Trophoblast cell (in vitro differentiated cells and primary cell): ENCODE measurements around the gene C18orf63.

ENCODE experiments used
- DNase-seq, 2 donors: peaks; one replicate each; pipeline ENCODE4 v3.0.0-alpha.2; 2016
- H2AFZ ChIP-seq: 2 replicates; pipeline ENCODE4 v1.6.1; 2013; ENCODE audit warnings: low read length, moderate library complexity, mild to moderate bottlenecking; ENCODE audit not compliant: insufficient read depth, poor library complexity
- H2AK5ac ChIP-seq: 2 replicates; pipeline ENCODE4 v1.6.1; 2013; ENCODE audit warnings: mild to moderate bottlenecking, low read length
- H2BK120ac ChIP-seq: 2 replicates; pipeline ENCODE4 v1.6.1; 2013; ENCODE audit warnings: low read length, mild to moderate bottlenecking, moderate library complexity; ENCODE audit not compliant: insufficient read depth, poor library complexity
- H2BK12ac ChIP-seq: 2 replicates; pipeline ENCODE4 v1.6.1; 2013; ENCODE audit warnings: mild to moderate bottlenecking, low read length, moderate library complexity
- H2BK5ac ChIP-seq: 2 replicates; pipeline ENCODE4 v1.6.1; 2013; ENCODE audit warnings: low read length, low read depth, moderate library complexity, mild to moderate bottlenecking; ENCODE audit not compliant: poor library complexity
- H3K14ac ChIP-seq: 2 replicates; pipeline ENCODE4 v1.6.1; 2013; ENCODE audit warnings: mild to moderate bottlenecking, low read length
- H3K18ac ChIP-seq: 2 replicates; pipeline ENCODE4 v1.6.1; 2013; ENCODE audit warnings: mild to moderate bottlenecking, low read length
- H3K23ac ChIP-seq: 2 replicates; pipeline ENCODE4 v1.6.1; 2013; ENCODE audit warnings: low read length
- H3K27ac ChIP-seq: 2 replicates; pipeline ENCODE4 v1.5.1; 2013; ENCODE audit warnings: low read depth, mild to moderate bottlenecking, inconsistent platforms, low read length, moderate library complexity
- H3K27me3 ChIP-seq: 2 replicates; pipeline ENCODE4 v1.6.1; 2013; ENCODE audit warnings: inconsistent platforms, mild to moderate bottlenecking, low read length, moderate library complexity; ENCODE audit not compliant: insufficient read depth
- H3K36me3 ChIP-seq, 2 experiments: 1 replicate in 1 of 2; 2 replicates in 1 of 2; pipeline ENCODE4 v1.6.1; 2013; ENCODE audit warnings: low read length in 2 of 2, mild to moderate bottlenecking in 2 of 2, moderate library complexity in 1 of 2; ENCODE audit not compliant: insufficient read depth in 2 of 2, control insufficient read depth in 1 of 2
- H3K4ac ChIP-seq: 2 replicates; pipeline ENCODE4 v1.6.1; 2013; ENCODE audit warnings: low read depth, mild to moderate bottlenecking, low read length, moderate library complexity
- H3K4me1 ChIP-seq, 2 experiments: 1 replicate in 1 of 2; 2 replicates in 1 of 2; pipeline ENCODE4 v1.6.1; 2013; ENCODE audit warnings: low read length in 2 of 2, mild to moderate bottlenecking in 2 of 2, moderate library complexity in 1 of 2; ENCODE audit not compliant: insufficient read depth in 2 of 2, control insufficient read depth in 1 of 2
- H3K4me2 ChIP-seq: 2 replicates; pipeline ENCODE4 v1.6.1; 2013; ENCODE audit warnings: inconsistent platforms, mild to moderate bottlenecking, low read length, moderate library complexity
- H3K4me3 ChIP-seq: 2 replicates; pipeline ENCODE4 v1.5.1; 2013; ENCODE audit warnings: mild to moderate bottlenecking, low read depth, low read length, inconsistent platforms
- H3K79me1 ChIP-seq: one replicate; pipeline ENCODE4 v1.6.1; 2013; ENCODE audit warnings: low read length
- H3K79me2 ChIP-seq: 2 replicates; pipeline ENCODE4 v1.6.1; 2013; ENCODE audit warnings: low read length, mild to moderate bottlenecking; ENCODE audit not compliant: control insufficient read depth, insufficient read depth, poor library complexity
- H3K9ac ChIP-seq: 2 replicates; pipeline ENCODE4 v1.6.1; 2013; ENCODE audit warnings: mild to moderate bottlenecking, low read length
- H3K9me3 ChIP-seq: 2 replicates; pipeline ENCODE4 v1.6.1; 2013; ENCODE audit warnings: low read depth, mild to moderate bottlenecking, control low read depth, inconsistent platforms, low read length; ENCODE audit not compliant: insufficient read depth
- H4K12ac ChIP-seq: 2 replicates; pipeline ENCODE4 v1.6.1; 2013; ENCODE audit warnings: low read depth, mild to moderate bottlenecking, low read length, moderate library complexity
- H4K8ac ChIP-seq: 2 replicates; pipeline ENCODE4 v1.6.1; 2013; ENCODE audit warnings: low read depth, mild to moderate bottlenecking, low read length, moderate library complexity
- H4K91ac ChIP-seq: one replicate; pipeline ENCODE4 v1.6.1; 2013; ENCODE audit warnings: low read depth, mild to moderate bottlenecking, low read length, moderate library complexity
- WGBS: extraction: QIAGEN DNeasy Blood & Tissue Kit; methylation state at CpG from one replicate; pipeline ENCODE4 v1.1.7; 2013; ENCODE audit warnings: missing lambda C conversion rate; ENCODE audit not compliant: insufficient read length, insufficient coverage; ENCODE audit errors: extremely low coverage; 5-methylcytosine and 5-hydroxymethylcytosine counted together

C18orf63 gene

GRCh38 chr18:74388227-74388626 lies 72.6 kb downstream of the C18orf63 start:
- Histone ChIP-seq H3K79me1 (no peaks in the 10 kb centered on the region), H3K4me1 (no peaks in the 10 kb centered on the region)
- no CpG with 5 or more reads among the region's 1 CpG for whole genome bisulfite sequencing

GRCh38 chr18:74389171-74389927 lies 73.7 kb downstream of the C18orf63 start:
- H4K91ac ChIP-seq: no peak overlapping the region
- H2BK12ac ChIP-seq: no peak overlapping the region
- no peak overlapping the region for H3K23ac ChIP-seq
- H3K14ac ChIP-seq: no peak overlapping the region
- no peaks in the 10 kb centered on the region for H3K36me3 ChIP-seq
- H2BK5ac ChIP-seq: no peak overlapping the region
- H3K79me2 ChIP-seq: no peaks in the 10 kb centered on the region
- H3K4me1 ChIP-seq: no peaks in the 10 kb centered on the region
- no peak overlapping the region for H3K9ac ChIP-seq
- no peak overlapping the region for H3K27ac ChIP-seq
- no peak overlapping the region for H2BK120ac ChIP-seq
- no peak overlapping the region for H3K18ac ChIP-seq
- no peak overlapping the region for H3K4ac ChIP-seq
- no peak overlapping the region for H2AFZ ChIP-seq
- no peak overlapping the region for H2AK5ac ChIP-seq
- H3K9me3 ChIP-seq: no peaks in the 10 kb centered on the region
- DNase-seq: no peak
- H3K4me3 ChIP-seq: no peak overlapping the region
- H4K12ac ChIP-seq: no peak overlapping the region
- no peaks in the 10 kb centered on the region for H3K79me1 ChIP-seq
- no peak overlapping the region for H3K4me2 ChIP-seq
- H4K8ac ChIP-seq: no peak overlapping the region
- WGBS: no CpG with 5 or more reads among the region's 6 CpGs
- H3K27me3 ChIP-seq: no peaks in the 10 kb centered on the region

More at GRCh38 chr18:74388227-74388626, 72.6 kb downstream of the C18orf63 start:
- Histone ChIP-seq H3K79me2 (no peaks in the 10 kb centered on the region), H4K12ac (no peak overlapping the region), H3K14ac (no peak overlapping the region), H3K9ac (no peak overlapping the region), H3K36me3 (no peaks in the 10 kb centered on the region), H3K27me3 (no peaks in the 10 kb centered on the region), H4K8ac (no peak overlapping the region), H3K4me3 (no peak overlapping the region), H2AK5ac (no peak overlapping the region), H3K4me2 (no peak overlapping the region), H2BK12ac (no peak overlapping the region), H2BK5ac (no peak overlapping the region), H3K23ac (no peak overlapping the region), H2BK120ac (no peak overlapping the region), H4K91ac (no peak overlapping the region), H3K18ac (no peak overlapping the region), H3K9me3 (no peaks in the 10 kb centered on the region), H2AFZ (no peak overlapping the region), H3K27ac (no peak overlapping the region), H3K4ac (no peak overlapping the region)
- DNase-seq: no peak

GRCh38 chr18:74389991-74390390 lies 74.4 kb downstream of the C18orf63 start:
- no CpG with 5 or more reads among the region's 20 CpGs for WGBS
- Histone ChIP-seq H2AK5ac (no peak overlapping the region), H3K23ac (no peak overlapping the region)

GRCh38 chr18:74390900-74391299 lies 75.3 kb downstream of the C18orf63 start:
- no peak overlapping the region for H2BK12ac ChIP-seq
- no peak overlapping the region for H3K4me3 ChIP-seq
- no peak overlapping the region for H3K27ac ChIP-seq
- no peaks in the 10 kb centered on the region for H3K79me2 ChIP-seq
- no peak overlapping the region for H3K9ac ChIP-seq
- no peak overlapping the region for H2AFZ ChIP-seq
- no peak overlapping the region for H4K91ac ChIP-seq
- no peak overlapping the region for H3K18ac ChIP-seq
- no peak for DNase-seq
- no peaks in the 10 kb centered on the region for H3K79me1 ChIP-seq
- no peak overlapping the region for H2BK120ac ChIP-seq
- H2BK5ac ChIP-seq: no peak overlapping the region
- H4K12ac ChIP-seq: no peak overlapping the region
- H3K23ac ChIP-seq: no peak overlapping the region
- H2AK5ac ChIP-seq: no peak overlapping the region
- H4K8ac ChIP-seq: no peak overlapping the region
- H3K4me2 ChIP-seq: no peak overlapping the region
- H3K4me1 ChIP-seq: no peaks in the 10 kb centered on the region
- WGBS: no CpG with 5 or more reads among the region's 3 CpGs
- no peaks in the 10 kb centered on the region for H3K27me3 ChIP-seq
- H3K14ac ChIP-seq: no peak overlapping the region
- no peaks in the 10 kb centered on the region for H3K36me3 ChIP-seq
- no peak overlapping the region for H3K4ac ChIP-seq
- H3K9me3 ChIP-seq: peaks cover 2% of the 10 kb centered on the region

More at GRCh38 chr18:74389991-74390390, 74.4 kb downstream of the C18orf63 start:
- Histone ChIP-seq H2BK12ac (no peak overlapping the region), H2BK120ac (no peak overlapping the region), H3K79me1 (no peaks in the 10 kb centered on the region), H3K4me3 (no peak overlapping the region), H2BK5ac (no peak overlapping the region), H4K91ac (no peak overlapping the region), H4K12ac (no peak overlapping the region), H3K18ac (no peak overlapping the region), H3K79me2 (no peaks in the 10 kb centered on the region), H3K4me2 (no peak overlapping the region), H3K14ac (no peak overlapping the region), H4K8ac (no peak overlapping the region), H3K27ac (no peak overlapping the region), H3K9me3 (no peaks in the 10 kb centered on the region), H3K9ac (no peak overlapping the region), H2AFZ (no peak overlapping the region), H3K27me3 (no peaks in the 10 kb centered on the region), H3K4ac (no peak overlapping the region), H3K4me1 (no peaks in the 10 kb centered on the region), H3K36me3 (no peaks in the 10 kb centered on the region)
- DNase-seq: no peak
